RKO (cell line): ENCODE results near the gene PLK5.
A peak's percentile ranks its signal among the peaks of the same experiment; 100 is the strongest.

Experiments
- DNase-seq: peaks from one replicate; pipeline ENCODE4 v3.0.0-alpha.2; 2016; ENCODE audit warnings: low spot score

Gene PLK5

DNA sequence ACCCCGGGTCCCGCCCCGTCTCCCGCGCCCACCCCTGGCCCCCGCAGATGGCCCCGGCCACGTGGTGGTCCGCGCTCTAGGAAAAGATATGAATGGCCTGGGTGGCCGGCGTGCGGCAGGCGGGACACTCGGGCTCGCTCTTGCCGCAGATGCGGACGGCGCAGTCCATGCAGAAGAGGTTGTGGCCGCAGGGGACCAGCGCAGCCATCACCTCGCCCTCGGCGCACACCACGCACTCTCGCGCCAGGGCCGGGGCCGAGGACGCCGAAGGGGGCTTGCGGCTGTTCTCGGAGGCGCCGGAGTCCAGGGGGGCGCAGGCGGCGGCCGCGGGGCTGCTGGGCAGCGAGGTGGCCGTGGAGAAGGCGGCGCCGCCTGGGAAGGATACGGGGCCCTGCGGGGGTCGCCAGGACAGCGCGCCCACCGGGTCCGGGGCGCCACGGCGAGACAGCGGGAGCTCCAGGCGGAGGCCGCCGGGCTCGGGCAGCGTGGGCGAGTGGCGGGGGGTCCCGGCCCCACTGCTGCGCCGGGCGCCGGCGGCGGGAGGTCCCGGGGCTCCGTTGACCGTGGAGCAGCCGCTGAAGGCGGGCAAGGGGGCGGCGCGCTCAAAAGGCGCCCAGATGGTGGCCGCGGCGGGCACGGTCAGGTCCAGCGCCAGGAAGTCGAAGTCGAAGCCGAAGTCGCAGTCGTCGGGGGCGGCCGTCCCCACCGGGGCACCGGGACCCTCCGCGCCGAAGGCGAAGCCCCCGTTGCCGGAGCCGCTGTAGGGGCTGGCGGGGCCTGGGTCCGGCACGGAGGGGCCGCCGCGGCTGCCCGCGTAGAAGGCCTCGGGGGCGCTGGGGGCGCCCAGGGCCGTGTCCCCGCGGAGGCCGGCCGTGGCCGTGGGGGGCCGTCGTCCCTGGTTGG lies 31.9 kb downstream of the PLK5 start:
- DNase-seq = no peak

DNA sequence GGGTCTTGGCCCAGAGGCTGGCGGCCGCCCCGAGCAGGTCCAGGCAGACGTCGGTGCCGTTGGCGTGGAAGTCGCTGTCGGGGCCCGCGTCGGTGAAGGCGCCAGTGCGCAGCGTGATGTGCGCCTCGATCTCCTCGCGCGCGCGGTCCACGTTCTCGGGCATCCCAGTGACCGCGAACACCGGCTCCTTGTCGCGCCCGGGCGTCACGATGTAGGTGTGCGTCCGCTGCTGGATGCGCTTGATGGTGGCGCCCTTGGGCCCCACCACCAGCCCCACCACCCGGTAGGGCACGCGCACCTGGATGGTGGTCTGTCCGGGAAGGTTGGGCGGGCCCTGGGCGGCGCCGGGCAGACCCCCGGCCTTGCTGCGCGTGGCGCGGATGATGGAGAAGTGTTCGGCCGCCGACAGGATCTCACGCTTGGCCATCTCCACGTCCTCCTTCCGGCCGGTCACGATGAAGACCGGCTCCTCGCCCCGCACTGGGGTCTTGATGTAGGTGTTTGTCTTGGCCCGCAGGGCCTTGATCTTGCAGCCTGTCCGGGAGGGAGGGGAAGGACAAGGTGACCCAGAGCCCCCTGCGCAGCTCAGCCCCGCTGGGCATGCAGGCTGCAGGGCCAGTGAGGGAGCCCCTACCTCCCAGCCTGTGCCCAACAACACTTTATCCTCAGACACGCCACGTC lies 32.7 kb downstream of the PLK5 start:
- no peak for DNase-seq

DNA sequence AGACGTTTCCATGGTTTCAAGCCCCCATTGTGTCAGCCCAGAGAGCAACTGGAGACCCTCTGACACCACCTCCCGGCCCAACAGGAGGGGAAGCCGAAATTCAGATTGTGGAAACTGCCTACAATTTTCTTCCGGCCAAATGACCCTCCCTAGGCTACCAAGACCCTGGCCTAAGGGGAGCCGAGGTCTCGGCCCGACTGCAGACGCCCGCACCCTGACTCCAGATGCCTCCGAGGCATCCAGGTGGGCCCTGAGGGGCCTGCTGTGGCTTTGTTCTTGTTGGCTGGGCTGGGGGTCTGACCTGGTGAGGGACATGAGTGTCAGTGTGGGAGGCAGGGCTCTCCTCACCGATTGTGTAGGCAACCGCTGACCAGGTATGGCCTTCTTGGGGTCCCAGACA lies 34.7 kb downstream of the PLK5 start:
- DNase-seq = no peak

DNA sequence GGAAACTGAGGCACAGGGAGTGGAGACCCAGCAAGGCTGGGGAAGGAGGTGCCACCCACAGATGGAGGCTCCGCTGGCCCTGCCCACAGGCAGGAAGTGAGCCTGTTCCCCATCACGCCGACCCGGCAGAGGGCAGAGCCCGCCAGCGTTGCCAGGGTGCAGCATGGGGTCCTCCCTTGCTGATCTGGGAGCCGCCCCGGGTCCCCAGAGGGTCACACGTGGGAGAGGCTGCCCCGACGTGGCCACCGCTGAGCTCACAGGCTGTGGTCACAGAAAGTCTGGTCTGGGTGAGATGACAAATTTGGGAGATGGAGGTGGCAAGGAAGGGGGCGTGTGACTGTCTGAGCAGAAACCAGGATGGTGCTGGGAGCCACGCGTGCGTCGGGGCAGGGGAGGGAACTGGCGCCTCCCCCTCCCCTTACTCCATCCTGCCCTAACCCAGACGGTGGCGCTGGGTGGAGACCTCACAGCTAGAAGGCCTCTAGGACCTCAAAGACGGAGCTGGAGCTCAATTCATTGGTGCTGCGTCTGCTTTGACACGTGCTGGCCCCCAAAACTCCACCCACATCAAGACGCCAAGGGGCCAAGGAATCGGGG lies 36.5 kb downstream of the PLK5 start:
- DNase-seq = no peak

DNA sequence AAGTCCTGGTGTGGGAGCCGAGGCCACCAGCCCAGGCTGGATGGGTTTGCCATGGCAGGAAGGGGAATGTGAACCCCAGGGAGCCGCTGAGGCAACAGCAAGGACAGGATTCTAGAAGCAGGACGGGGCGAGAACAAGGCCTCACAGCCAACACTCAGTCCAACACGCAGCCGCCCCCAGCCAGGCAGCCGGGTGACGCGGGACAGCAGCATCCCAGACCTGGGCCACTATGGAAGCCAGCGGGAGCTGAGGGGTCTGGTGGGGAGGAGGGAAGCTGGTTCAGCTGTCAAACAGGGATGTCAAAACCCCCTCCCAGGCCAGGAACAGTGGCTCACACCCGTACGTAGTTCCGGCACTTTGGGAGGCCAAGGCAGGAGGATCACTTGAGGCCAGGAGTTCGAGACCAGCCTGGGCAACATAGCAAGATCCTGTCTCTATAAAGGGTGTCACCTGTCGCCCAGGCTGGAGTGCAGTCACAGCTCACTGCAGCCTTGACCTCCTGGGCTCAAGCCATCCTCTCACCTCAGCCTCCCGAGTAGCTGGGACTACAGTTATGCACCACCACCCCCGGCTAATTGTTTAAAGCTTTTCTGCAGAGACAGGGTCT lies 37.5 kb downstream of the PLK5 start:
- no peak for DNase-seq

DNA sequence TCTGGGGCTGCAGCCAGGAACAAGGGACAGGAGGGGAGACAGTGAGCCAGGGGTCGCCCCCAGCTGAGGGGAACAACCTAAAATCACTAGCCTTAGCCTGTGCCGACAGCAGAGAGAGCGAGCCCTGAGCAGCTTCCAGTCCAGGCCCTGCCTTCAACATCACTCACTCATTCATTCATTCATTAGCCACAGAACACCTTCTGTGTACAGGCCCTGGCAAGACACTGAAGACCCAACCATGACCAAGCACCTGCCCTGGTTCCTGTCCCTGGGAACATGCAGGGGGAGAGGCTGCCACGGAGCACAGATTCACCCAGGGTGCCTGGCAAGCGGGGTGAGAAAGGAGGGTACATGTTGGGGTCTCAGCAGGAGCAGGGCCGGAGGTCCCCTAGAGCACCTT lies 39.4 kb downstream of the PLK5 start:
- DNase-seq = no peak

DNA sequence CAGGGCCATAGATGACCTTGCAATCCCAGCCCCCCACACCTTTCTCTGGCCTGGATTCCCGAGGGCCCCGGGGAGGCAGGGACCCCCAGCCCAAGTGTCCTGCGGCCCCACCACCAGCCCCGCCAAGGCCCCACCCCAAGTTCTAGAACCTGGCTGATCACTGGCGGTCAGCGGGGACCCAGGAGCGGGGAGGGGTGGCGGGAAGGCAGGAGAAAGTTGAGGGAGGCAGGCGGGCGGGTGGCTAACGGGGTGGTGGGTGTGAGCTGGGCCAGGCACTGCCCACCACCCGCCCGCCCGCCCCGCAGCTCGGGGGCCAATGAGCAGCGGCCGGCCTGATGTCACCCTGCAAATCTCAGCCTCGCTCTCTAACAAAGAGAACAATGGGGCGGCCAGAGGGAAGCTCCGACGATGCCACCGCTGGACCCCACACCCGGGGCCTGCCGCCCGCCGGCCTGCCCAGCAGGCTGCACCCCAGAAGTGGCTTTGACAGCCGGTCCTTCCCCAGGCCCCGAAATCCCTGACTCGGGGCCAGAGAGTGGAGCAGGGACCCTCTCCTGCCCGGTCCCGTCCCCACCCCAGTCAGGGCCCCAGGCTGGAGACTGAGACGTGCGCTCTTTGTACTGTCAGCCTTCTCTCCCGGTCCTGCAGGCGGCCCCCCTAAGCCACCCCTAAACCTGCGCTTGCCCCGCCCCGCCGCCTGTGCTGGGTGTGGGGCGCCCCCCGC lies 42.7 kb downstream of the PLK5 start:
- DNase-seq = peak; percentile 81

DNA sequence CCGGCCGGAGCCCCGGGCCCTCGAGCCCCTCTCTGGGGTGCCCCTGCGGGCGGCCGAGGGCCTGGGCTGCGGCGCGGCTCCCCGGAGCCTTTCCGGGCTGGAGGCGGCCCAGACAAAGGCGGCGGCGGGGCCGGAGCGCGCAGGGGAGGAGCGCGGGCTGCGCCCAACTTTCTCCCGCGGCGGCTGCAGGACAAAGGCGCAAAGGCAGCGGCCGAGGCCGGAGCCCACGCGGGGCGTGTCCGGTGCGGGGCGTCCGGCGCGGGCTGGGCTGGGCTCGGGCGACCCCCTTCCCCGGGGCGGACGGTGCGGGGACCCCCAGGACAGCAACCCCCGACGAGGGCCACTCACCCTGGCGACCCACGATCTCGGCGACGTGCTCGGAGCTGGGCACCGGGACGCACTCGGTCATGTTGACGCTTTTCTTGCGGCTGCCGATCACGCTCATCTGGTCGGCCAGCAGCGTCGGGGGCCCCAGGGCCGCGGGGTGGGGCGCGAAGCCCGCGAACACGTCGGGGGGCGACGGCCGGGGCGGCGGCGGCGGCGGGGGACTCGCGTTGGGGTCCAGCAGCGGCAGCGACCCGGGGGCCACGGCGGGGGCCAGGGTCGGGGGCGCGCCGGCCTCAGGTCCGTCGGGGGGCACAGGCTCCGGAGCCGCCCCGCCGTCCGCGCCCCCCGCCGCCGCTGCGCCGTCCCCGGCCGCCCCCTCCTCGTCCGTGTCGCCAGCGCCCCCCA lies 43.4 kb downstream of the PLK5 start:
- DNase-seq = no peak

DNA sequence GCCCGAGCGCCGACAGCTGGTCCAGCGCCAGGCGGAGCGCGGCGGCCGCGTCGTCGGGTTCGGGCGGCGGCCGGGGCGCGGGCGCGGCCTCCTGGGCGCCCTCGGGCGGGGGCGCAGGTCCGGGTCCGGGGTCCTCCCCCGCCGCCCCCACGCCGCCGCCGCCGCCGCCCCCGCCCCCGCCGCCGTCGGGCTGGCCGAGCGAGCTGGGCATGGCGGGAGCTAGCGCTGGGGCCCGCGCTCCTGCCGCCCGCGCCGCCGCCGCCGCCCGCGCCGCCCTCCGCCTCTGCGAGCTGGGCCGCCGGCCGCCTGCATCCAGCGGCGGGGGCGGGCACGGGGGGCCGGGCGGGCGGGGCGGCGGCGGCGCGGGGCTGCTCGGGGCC lies 44.0 kb downstream of the PLK5 start:
- DNase-seq = peak; percentile 22

DNA sequence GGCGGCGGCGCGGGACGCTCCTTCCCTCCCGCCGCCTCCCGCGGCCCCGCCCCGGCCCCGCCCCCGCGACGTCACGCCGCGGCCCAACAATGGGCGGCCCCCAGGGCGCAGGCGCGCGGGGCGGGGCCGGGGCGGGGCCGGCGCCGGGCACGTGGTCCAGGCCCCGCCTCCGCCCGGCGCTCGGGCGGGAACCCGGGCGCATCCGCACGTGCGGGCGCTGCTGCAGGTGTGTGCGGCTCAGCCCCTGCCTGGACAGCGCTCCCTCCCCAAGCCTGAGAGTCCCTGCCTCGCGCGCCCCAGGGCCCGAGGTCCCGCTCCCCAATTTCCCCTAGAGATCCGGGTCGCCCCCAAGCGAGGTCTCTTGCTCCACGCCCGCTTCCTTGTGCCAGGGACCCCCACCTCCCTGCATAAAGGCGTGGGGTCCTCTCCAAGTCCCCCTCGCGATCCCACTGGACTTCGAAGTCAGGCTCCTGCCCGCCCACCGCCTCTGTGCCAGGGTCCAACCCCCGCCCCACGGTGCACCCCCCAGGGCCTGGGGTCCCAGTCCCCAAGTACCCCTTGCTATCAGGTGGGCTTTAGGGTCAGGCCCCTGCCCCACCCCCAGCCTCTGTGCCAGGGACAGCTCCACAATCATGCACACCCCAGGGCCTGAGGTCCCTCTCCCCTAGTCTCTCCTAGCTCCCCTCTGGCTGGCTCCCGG lies 44.6 kb downstream of the PLK5 start, which contains the start of gene MEX3D:
Gene MEX3D (minus strand): TSS at position 6 of the 700 bp plus-strand sequence. CDS start 267 bp downstream, outside the sequence.
- peak; percentile 68 for DNase-seq

DNA sequence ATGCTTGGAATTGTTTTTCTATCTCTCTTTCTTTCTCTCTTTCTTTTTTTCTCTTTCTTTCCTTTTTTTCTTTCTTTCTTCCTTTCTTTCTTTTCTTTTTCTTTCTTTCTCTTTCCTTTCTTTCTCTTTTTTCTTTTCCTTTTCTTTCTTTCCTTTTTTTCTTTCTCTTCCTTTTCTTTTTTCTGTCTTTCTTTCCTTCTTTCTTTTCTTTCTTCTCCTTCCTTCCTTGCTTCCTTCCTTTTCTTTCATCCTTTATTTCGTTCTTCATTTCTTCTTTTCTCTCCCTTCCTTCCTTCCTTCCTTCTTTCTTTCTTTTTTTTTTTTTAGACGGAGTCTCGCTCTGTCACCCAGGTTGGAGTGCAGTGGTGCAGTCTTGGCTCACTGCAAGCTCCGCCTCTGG lies 46.1 kb downstream of the PLK5 start:
- DNase-seq = no peak

DNA sequence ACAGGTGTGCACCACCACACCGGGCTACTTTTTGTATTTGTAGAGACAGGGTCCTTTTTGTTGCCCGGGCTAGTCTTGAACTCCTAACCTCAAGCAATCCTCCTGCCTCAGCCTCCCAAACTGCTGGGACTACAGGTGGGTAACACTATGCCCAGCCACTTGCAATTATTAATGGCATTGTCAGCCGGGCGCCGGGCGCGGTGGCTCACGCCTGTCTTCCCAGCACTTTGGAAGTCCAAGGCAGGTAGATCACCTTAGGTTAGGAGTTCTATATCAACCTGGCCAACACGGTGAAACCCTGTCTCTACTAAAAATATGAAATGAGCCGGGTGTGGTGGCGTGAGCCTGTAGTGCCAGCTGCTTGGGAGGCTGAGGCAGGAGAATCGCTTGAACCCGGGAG lies 47.0 kb downstream of the PLK5 start:
- DNase-seq = no peak

DNA sequence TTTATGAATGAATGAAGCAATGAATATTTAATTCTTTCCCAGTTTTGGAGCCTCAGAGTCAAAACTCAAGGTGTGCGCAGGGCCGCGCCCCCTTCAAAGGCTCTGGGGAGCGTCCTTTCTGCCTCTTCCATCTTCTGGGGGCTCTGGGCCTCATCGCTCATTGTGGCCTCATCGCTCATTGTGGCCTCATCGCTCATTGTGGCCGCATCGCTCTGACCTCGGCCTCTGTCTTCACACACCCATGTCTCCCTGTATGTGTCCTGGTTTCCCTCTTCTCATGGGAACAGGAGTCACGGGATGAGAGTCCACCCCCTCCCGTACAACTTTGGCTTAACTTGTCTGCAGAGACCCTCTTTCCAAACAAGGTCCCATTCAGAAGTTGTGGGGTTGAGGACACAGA lies 47.5 kb downstream of the PLK5 start:
- DNase-seq = no peak

DNA sequence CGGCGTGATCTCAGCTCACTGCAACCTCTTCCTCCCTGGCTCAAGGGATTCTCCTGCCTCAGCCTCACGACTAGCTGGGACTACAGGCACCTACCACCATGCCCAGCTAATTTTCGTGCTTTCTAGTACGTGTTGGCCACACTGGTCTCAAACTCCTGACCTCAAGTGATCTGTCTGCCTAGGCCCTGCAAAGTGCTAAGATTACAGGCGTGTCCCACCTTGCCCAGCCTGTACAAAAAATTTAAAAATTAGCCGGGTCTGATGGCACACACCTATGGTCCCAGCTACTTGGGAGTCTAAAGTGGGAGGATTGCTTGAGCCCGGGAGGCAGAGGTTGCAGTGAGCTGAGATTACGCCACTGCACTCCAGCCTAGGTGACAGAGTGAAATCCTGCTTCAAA lies 48.9 kb downstream of the PLK5 start:
- DNase-seq = no peak

DNA sequence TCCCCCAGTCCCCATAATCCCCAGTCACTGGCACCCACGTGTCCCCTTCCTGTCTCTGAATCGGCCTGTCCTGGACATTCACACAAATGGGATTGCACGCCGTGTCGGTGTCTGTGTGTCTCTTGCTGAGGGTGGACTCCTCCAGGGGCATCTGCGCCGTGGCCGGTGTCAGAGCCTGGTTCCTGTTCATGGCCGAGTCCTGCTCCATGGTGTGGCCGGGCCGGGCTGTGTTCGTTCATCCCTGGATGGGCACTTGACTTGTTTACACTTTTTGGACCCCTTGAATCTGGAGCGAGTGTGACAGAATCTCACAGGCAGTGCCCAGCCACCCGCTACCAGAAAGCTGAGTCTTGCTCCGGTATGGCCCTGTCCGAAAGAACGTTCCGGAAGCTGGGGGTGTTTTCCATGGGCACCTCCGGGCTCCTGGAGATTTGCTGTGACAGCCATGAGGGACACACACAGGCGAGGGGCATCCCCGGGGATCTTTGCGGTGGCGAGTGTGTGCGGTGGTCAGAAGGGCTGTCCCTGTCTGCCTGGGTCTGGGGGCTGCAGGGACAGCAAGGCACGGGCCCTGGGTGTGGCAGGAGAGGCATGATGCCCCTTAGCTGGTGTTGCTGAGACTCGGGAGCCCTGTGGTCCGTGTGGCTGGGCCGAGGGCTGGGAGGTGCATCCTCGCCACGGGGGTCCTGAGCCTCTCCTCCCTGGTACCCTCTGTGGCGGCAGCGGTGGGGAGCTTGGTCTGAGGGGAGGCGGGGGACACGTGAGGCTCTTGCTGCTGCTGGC lies 50.7 kb downstream of the PLK5 start:
- DNase-seq = no peak

DNA sequence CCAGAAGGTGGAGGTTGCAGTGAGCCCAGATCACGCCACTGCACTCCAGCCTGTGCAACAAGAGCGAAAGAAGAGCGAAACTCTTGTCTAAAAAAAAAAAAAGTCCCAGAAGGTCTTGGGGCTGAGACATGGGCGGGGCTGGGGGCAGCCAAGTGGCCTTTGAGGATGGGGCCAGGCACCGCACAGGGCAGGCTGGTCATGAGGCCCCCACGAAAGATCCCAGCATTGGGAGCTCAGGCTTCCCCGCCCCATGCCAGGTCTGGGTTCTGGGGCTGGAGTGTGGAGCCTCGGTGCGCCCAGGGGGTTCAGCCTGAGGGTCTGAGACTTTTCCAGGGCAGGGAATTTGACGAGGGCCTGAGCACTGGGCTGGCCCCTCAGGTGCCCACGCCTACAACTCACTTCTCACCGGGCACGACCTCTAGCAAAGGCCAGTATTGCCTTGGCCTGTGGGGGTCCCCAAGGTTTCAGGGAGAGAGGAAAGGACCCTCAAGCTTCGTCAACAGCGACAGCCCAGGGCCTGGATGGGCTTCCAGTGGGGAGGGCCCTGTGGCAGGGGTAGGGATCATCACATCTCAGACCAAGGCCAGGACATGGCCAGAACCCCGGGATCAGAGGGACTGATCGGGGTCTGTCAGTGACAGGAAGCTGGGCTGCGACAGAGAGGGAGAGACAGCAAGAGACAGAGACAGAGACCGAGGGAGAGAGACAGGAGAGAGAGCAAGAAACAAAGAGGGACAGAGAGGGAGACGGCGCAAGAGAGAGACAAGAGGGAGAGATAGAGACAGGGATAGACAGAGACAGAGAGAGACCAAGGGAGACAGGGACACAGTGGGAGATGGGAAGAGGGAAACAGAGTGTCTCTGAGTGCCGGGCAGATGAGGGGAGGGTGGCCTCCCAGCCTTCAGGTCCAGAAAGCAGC lies 51.7 kb downstream of the PLK5 start:
- no peak for DNase-seq

DNA sequence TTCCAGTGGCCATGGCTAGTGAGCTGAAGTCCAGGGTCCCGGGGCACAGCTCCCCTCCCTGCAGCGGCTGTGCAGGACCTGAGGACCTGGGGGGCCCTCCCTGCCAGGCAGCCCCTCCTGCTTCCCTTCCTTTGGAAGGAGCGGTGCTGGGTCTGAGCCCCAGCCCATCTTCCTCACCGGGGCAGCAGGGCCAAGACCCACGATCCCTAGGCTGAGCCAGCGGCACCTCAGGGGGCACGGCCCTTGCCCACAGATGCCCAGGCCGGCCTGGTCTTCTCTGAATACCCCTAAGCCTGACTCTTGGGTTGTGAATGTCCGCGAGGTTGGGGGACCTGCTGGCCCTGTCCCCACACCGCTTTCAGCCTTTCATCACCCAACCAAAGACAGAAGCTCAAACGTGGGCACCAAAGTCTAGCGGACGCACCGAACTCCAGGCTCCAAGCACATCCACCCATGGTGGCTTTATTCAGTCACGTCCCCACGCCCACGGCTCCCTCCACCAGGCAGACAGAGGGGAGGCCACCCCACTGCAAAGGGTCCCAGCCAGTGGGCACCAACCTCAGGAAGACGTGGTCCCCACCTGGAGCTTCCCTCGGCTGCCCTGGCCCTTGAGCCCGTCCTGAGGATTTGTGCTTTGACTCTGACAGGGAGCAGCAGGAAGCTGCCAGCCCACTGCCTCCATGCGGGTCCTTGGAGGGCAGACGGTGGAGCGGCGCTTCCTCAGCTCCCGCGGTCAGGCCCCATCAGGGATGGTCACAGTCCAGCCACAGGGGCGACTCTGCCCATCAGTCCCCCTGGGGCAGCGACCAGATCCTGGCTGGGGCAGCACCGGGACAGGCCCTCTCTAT lies 52.6 kb downstream of the PLK5 start:
- no peak for DNase-seq
